Fibroblast of lung (primary cell): Measurements from ENCODE around the gene RAPGEF5. TPM values are rescaled to one million over a fixed set of nuclear protein-coding genes. Genes with fewer than 3 reads are reported as not detected.

Source experiments
- DNase-seq, 2 donors: peaks; one replicate each; pipeline versions ENCODE4 v3.0.0 to v3.0.0-alpha.2; 2010; ENCODE audit warnings: low read depth in 2 of 2
- H2AFZ ChIP-seq: 2 replicates; pipeline ENCODE4 v1.5.1; 2012; ENCODE audit warnings: low read length, control low read depth, inconsistent platforms
- H3K27ac ChIP-seq: 2 replicates; pipeline ENCODE4 v1.5.1; 2011; ENCODE audit warnings: low read length, control low read depth; ENCODE audit not compliant: insufficient read depth
- H3K27me3 ChIP-seq: 2 replicates; pipeline ENCODE4 v1.5.1; 2011; ENCODE audit warnings: mild to moderate bottlenecking, low read length; ENCODE audit not compliant: control insufficient read depth, insufficient read depth
- H3K36me3 ChIP-seq: 2 replicates; pipeline ENCODE4 v1.5.1; 2011; ENCODE audit warnings: low read length; ENCODE audit not compliant: control insufficient read depth, insufficient read depth
- H3K4me1 ChIP-seq: 2 replicates; pipeline ENCODE4 v1.5.1; 2011; ENCODE audit warnings: low read length; ENCODE audit not compliant: control insufficient read depth, insufficient read depth; ENCODE audit errors: extremely low read depth
- H3K4me2 ChIP-seq: 2 replicates; pipeline ENCODE4 v1.5.1; 2011; ENCODE audit warnings: low read length, control low read depth; ENCODE audit not compliant: insufficient read depth; ENCODE audit errors: extremely low read depth
- H3K4me3 ChIP-seq, 4 experiments: fragments of 200-600 bp in 1 of 4; sonication (generic) in 1 of 4; replicated peaks in 1 of 4; 2 replicates each; pipeline ENCODE4 v1.5.1; 2011 to 2016; ENCODE audit warnings: low read length in 4 of 4, low read depth in 3 of 4, mild to moderate bottlenecking in 3 of 4, control low read depth in 2 of 4, inconsistent platforms in 1 of 4, mixed read lengths in 1 of 4; ENCODE audit not compliant: insufficient read depth in 1 of 4; ENCODE audit errors: control extremely low read depth in 1 of 4
- H3K79me2 ChIP-seq: 2 replicates; pipeline ENCODE4 v1.5.1; 2012; ENCODE audit warnings: mild to moderate bottlenecking, low read length, inconsistent platforms; ENCODE audit not compliant: control insufficient read depth, insufficient read depth
- H3K9ac ChIP-seq: 2 replicates; pipeline ENCODE4 v1.5.1; 2011; ENCODE audit warnings: mild to moderate bottlenecking, low read length, control low read depth; ENCODE audit not compliant: insufficient read depth
- H3K9me3 ChIP-seq: 2 replicates; pipeline ENCODE4 v1.5.1; 2012; ENCODE audit warnings: low read depth, low read length; ENCODE audit not compliant: control insufficient read depth, insufficient read depth
- H4K20me1 ChIP-seq: 2 replicates; pipeline ENCODE4 v1.5.1; 2011; ENCODE audit warnings: low read length; ENCODE audit not compliant: control insufficient read depth, insufficient read depth; ENCODE audit errors: extremely low read depth
- CTCF ChIP-seq, 2 donors: IDR thresholded peaks in 1 of 2; conservative IDR thresholded peaks in 1 of 2; 1 replicate in 1 of 2; 2 replicates in 1 of 2; pipeline ENCODE4 v1.5.1; 2011 to 2012; ENCODE audit warnings: low read length in 2 of 2, control low read depth in 1 of 2, inconsistent platforms in 1 of 2, low read depth in 1 of 2, mild to moderate bottlenecking in 1 of 2
- EZH2 ChIP-seq: IDR thresholded peaks from 2 replicates; pipeline ENCODE4 v1.5.1; 2012; ENCODE audit warnings: low read length, control low read depth, mild to moderate bottlenecking; ENCODE audit errors: missing control alignments
- polyA plus RNA-seq, 2 donors: library from polyadenylated mRNA; depleted of rRNA in 1 of 2; stranded (reverse) in 1 of 2; unstranded in 1 of 2; fragments of >200 nt; gene quantifications; 2 replicates each; pipeline ENCODE4 v1.2.1, GENCODE V29; 2011 to 2012; ENCODE audit warnings: missing spikeins in 1 of 2
- total RNA-seq: library from RNA; depleted of rRNA; stranded (reverse); fragments of >200 nt; gene quantifications from 2 replicates; pipeline ENCODE4 v1.2.1, GENCODE V29; 2014

The RAPGEF5 gene
- total and polyA plus RNA-seq, 2 donors (not counting 1 experiment from before 2014, with no cell fraction given), result 1.4 to 1.5 TPM

DNA sequence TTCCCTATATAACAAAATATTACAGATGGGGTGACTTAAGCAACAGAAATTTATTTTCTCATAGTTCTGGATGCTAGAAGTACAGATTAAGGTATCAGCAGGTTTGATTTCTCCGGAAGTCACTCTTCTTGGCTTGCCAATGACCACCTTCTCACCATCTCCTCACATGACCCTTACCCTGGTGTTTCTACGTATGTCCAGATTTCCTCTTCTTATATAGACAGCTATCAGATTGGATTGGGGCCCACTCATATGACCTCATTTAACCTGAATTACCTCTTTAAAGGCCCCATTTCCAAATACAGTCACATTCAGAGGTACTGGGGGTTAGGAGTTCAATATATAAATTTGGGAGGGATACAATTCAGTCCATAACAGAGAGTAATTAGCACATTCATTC, 17.0 kb upstream of the RAPGEF5 start:
- no peaks in the 10 kb centered on the region for H3K79me2 ChIP-seq
- H3K36me3 ChIP-seq, result no peaks in the 10 kb centered on the region
- H4K20me1 ChIP-seq, result no peaks in the 10 kb centered on the region
- no peaks in the 10 kb centered on the region for H3K4me1 ChIP-seq
- no peak overlapping the region for H3K4me3 ChIP-seq
- TF ChIP-seq CTCF (conservative IDR thresholded peaks at IDR 0.05 in 1 of 2, IDR thresholded peaks at IDR 0.05 in 1 of 2; ENCODE audit: low read depth in 1 of 2, low read length in 2 of 2) (no peak), EZH2 (no peak)
- no peaks in the 10 kb centered on the region for H3K27me3 ChIP-seq
- no peak overlapping the region for H3K9ac ChIP-seq
- no peak overlapping the region for H2AFZ ChIP-seq
- DNase-seq, result no peak
- no peak overlapping the region for H3K27ac ChIP-seq
- H3K4me2 ChIP-seq, result no peak overlapping the region
- H3K9me3 ChIP-seq, result no peaks in the 10 kb centered on the region

- Histone ChIP-seq H3K9ac (no peak overlapping the region), H4K20me1 (no peaks in the 10 kb centered on the region), H3K4me2 (no peak overlapping the region), H3K4me1 (no peaks in the 10 kb centered on the region), H3K27ac (no peak overlapping the region), H3K4me3 (no peak overlapping the region), H3K27me3 (no peaks in the 10 kb centered on the region), H3K79me2 (no peaks in the 10 kb centered on the region), H3K36me3 (no peaks in the 10 kb centered on the region), H2AFZ (no peak overlapping the region), H3K9me3 (no peaks in the 10 kb centered on the region)
- DNase-seq, result no peak
- TF ChIP-seq CTCF (conservative IDR thresholded peaks at IDR 0.05 in 1 of 2, IDR thresholded peaks at IDR 0.05 in 1 of 2; ENCODE audit: low read depth in 1 of 2, low read length in 2 of 2), result no peak
- TF ChIP-seq EZH2, result no peak
These were observed 16.4 kb upstream of the RAPGEF5 start for GRCh38 chr7:22373388-22373787.

DNA sequence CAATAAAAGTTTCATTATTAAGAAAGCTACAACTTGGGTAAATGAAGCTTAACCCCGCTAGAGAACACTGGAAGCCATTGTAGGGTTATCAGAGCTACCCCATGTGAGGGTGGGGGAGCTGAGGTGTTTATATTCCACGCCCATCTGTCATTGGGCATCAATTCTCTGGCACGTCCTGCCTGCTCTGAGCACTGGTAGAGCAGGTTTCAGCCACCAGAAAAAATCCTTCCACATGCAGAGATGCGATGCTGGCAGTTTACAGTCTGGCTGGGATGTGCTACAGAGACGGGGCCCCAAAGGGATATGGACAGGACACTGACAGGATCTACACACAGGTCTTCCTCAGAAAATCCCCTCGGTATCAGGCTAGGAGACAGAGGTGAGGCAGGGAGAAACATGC, 15.9 kb upstream of the RAPGEF5 start:
- Histone ChIP-seq H3K36me3 (no peaks in the 10 kb centered on the region), H3K27me3 (no peaks in the 10 kb centered on the region), H2AFZ (no peak overlapping the region), H3K9me3 (no peaks in the 10 kb centered on the region), H3K9ac (no peak overlapping the region), H3K27ac (no peak overlapping the region), H3K79me2 (no peaks in the 10 kb centered on the region), H3K4me1 (no peaks in the 10 kb centered on the region), H3K4me3 (no peak overlapping the region), H4K20me1 (no peaks in the 10 kb centered on the region), H3K4me2 (no peak overlapping the region)
- TF ChIP-seq EZH2 (no peak), CTCF (conservative IDR thresholded peaks at IDR 0.05 in 1 of 2, IDR thresholded peaks at IDR 0.05 in 1 of 2; ENCODE audit: low read depth in 1 of 2, low read length in 2 of 2) (no peak)
- no peak for DNase-seq
